ENCODE data around the gene MYO6.

DNA sequence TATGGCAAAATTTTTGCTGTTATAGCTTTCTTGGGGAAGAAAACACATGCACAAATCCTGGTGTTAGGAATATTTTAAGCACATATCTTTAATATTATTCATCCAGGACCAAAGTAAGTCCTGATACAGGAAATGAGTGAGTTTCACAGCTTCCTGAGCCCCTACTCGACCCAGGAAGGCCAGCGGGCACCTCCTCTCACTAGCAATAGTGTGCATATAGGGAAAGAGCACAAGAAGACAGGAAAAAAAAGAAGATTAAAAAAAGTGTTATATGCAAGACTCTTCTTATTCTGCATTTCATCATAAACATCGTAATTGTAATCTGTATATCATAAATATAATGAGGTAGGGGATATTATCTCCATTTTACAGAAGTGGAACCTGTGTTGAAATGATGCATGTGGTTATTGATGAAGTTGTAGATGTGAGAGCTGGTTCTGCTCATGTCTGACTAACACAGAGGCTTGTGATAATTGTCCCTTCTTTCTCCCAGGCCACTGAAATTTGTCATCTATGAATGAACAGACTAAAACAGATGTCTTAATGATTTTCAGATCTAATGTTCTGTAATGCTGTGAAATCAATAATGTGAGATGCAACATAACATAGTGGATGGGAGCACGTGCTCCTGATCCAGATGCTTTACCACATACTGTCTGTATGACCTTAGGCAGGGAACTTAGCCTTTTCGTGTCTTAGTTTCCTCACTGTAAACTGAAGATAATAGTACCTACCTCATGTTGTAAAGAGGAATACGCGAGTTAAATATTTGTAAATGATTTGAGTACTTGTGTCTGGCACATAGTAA is 101.2 kb downstream of the MYO6 start:
- TF ChIP-seq EZH2phosphoT487 (IDR thresholded peaks at IDR 0.05; ENCODE audit: insufficient read depth, low read depth) (no peak), EZH2 (IDR thresholded peaks at IDR 0.05; ENCODE audit: insufficient read depth, poor library complexity, severe bottlenecking) (no peak)
